GM19025 (cell line): Measurements from ENCODE around the gene EHD1.

Experiments used
- ATAC-seq: cut with Tn5 transposase; IDR thresholded peaks from one replicate; pipeline ENCODE4 v1.9.1; 2021; ENCODE audit warnings: mild to moderate bottlenecking, low read depth, moderate library complexity; ENCODE audit not compliant: unreplicated experiment

Gene EHD1

GRCh38 chr11:64803158-64803845 lies 75.1 kb downstream of the EHD1 start, which contains the start of gene MAP4K2:
MAP4K2 (minus strand) TSS chr11:64803214; CDS start chr11:64803149, 65 bp downstream.
- ATAC-seq = peak; percentile 58

GRCh38 chr11:64802370-64803157 lies 75.9 kb downstream of the EHD1 start:
- ATAC-seq = peak; percentile 18
